Measurements from ENCODE around the gene ZNF428. TPM values are rescaled to one million over a fixed set of nuclear protein-coding genes. Genes with fewer than 3 reads are reported as not detected.
A peak's percentile ranks its signal among the peaks of the same experiment; 100 is the strongest.

ZNF428 gene
- total and polyA plus RNA-seq, 2 of the 8 experiments (the other 6 are each of a cell fraction or from before 2014, with no cell fraction given): 7.8 to 16.7 TPM

- Histone ChIP-seq H3K23me2 (ENCODE audit: low read depth, low read length) (no peaks in the 10 kb centered on the region; the same call in 1 of the 2 replicates), H3K4me1 (replicated peaks in 1 of 4; ENCODE audit: control insufficient read depth in 3 of 4, insufficient read depth in 4 of 4, low read length in 3 of 4) (peaks cover 0 to 6% (median 3%) of the 10 kb centered on the region in 4 experiments; a peak in 2 of 7 replicates), H4K20me1 (replicated peaks in 1 of 2; ENCODE audit: control insufficient read depth in 1 of 2, insufficient read depth in 2 of 2, low read length in 2 of 2) (peaks cover 4 to 5% of the 10 kb centered on the region in 2 experiments), H2BK12ac (ENCODE audit: low read depth, low read length) (no peak overlapping the region), H3K56ac (replicated peaks; ENCODE audit: insufficient read length, low read depth, low read length) (no peak overlapping the region), H3K79me1 (ENCODE audit: low read depth, low read length) (no peaks in the 10 kb centered on the region), H3K9ac (replicated peaks in 1 of 4; ENCODE audit: extremely low read depth in 1 of 4, low read depth in 3 of 4, low read length in 3 of 4) (no peak overlapping the region), H3K14ac (ENCODE audit: insufficient read length) (no peak overlapping the region), H3K4me2 (ENCODE audit: insufficient read depth in 1 of 2, low read depth in 2 of 2, low read length in 2 of 2) (no peak overlapping the region), H4K8ac (ENCODE audit: extremely low read depth, insufficient read depth, low read length) (no peak overlapping the region), H4K5ac (ENCODE audit: insufficient read length, low read depth, low read length) (no peak overlapping the region), H2BK5ac (ENCODE audit: low read depth, low read length) (no peak overlapping the region), H3K4me3 (ENCODE audit: extremely low read depth in 1 of 4, insufficient read depth in 2 of 4, low read depth in 3 of 4, low read length in 4 of 4) (no peak overlapping the region), H2BK15ac (ENCODE audit: low read length) (no peak overlapping the region), H4K91ac (replicated peaks; ENCODE audit: insufficient read length, low read length) (no peak overlapping the region), H2AFZ (ENCODE audit: low read length) (no peak overlapping the region), H2BK20ac (ENCODE audit: low read length) (no peak overlapping the region), H2BK120ac (replicated peaks; ENCODE audit: low read depth, low read length) (no peak overlapping the region), H3K27me3 (replicated peaks in 1 of 4; ENCODE audit: control insufficient read depth in 3 of 4, extremely low read depth in 1 of 4, insufficient read depth in 3 of 4, low read length in 3 of 4) (no peaks in the 10 kb centered on the region; a peak in 1 of 7 replicates), H3K9me3 (ENCODE audit: insufficient read depth in 2 of 2, low read depth in 1 of 2, low read length in 1 of 2) (no peaks in the 10 kb centered on the region), H3K36me3 (ENCODE audit: control insufficient read depth in 2 of 4, insufficient read depth in 4 of 4, low read length in 3 of 4) (no peaks in the 10 kb centered on the region; a peak in 2 of 8 replicates), H3K18ac (ENCODE audit: extremely low read depth, low read length) (no peak overlapping the region), H2AK5ac (ENCODE audit: low read depth, low read length) (no peak overlapping the region), H3K23ac (ENCODE audit: insufficient read length) (no peak overlapping the region), H3K79me2 (ENCODE audit: control insufficient read depth in 1 of 2, insufficient read depth in 2 of 2, low read length in 2 of 2) (no peaks in the 10 kb centered on the region), H3K4ac (replicated peaks; ENCODE audit: insufficient read length, low read depth, low read length) (no peak overlapping the region), H3K27ac (ENCODE audit: low read depth, low read length) (no peak overlapping the region)
- no peak for DNase-seq (ENCODE audit: low read depth in 1 of 2, low spot score in 2 of 2)
- no peak for FAIRE-seq
- CTCF ChIA-PET (ENCODE audit: partially characterized antibody): interaction anchor here (0.6 to 3.7 kb wide), 5 partner anchors 29 to 148 kb away, joined by 3 to 13 read pairs (median 4); no protein-coding TSS in a partner anchor
- 82% methylated on average over 3 of the region's 3 CpGs; no CpG with 5 or more reads in 1 of the 2 experiments for WGBS, 2 experiments (ENCODE audit: extremely low coverage in 1 of 2, insufficient coverage in 1 of 2, insufficient read length in 1 of 2, insufficient replicate concordance in 2 of 2, low coverage in 1 of 2, low lambda C conversion rate in 2 of 2, missing lambda C conversion rate in 1 of 2)
- TF ChIP-seq, protein P1, sequence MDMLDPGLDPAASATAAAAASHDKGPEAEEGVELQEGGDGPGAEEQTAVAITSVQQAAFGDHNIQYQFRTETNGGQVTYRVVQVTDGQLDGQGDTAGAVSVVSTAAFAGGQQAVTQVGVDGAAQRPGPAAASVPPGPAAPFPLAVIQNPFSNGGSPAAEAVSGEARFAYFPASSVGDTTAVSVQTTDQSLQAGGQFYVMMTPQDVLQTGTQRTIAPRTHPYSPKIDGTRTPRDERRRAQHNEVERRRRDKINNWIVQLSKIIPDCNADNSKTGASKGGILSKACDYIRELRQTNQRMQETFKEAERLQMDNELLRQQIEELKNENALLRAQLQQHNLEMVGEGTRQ (IDR thresholded peaks at IDR 0.05; ENCODE audit: low read length): peak; percentile 62
- no peak for TF ChIP-seq GABPA (IDR thresholded peaks at IDR 0.05; ENCODE audit: borderline replicate concordance, insufficient read depth, low read length)
- POLR2A ChIA-PET (ENCODE audit: partially characterized antibody): interaction anchor here (0.6 to 1.3 kb wide), 2 partner anchors 12 to 96 kb away, joined by 3 read pairs; partner anchors contain the start of gene ZNF575
Measured at GRCh38 chr19:43628646-43629326, 9.4 kb upstream of the ZNF428 start.
